Stomach (tissue), 9 donors: ENCODE results near the gene ATG9A. TPM values are rescaled to one million over a fixed set of nuclear protein-coding genes. Genes with fewer than 3 reads are reported as not detected.

Experiments used
- DNase-seq, 2 donors: peaks; one replicate each; pipeline versions ENCODE4 v3.0.0 to v3.0.0-alpha.2; 2013 to 2019
- H3K27ac ChIP-seq, 5 donors: fragments of 200-600 bp in 4 of 5; sonication (generic) in 4 of 5; one replicate each; pipeline ENCODE4 v1.5.1; 2013 to 2019; ENCODE audit warnings: mild to moderate bottlenecking in 1 of 5, moderate library complexity in 1 of 5
- H3K27me3 ChIP-seq, 3 donors: fragments of 200-600 bp; sonication (generic); one replicate each; pipeline ENCODE4 v1.5.1; 2017 to 2019; ENCODE audit warnings: mixed run types in 1 of 3
- H3K36me3 ChIP-seq, 4 donors: fragments of 200-600 bp; sonication (generic); 1 replicate in 3 of 4; 2 replicates in 1 of 4; pipeline ENCODE4 v1.5.1; 2016 to 2019
- H3K4me1 ChIP-seq, 4 donors: fragments of 200-600 bp; sonication (generic); one replicate each; pipeline ENCODE4 v1.5.1; 2016 to 2019
- H3K4me3 ChIP-seq, 4 donors: fragments of 200-600 bp; sonication (generic) in 3 of 4; one replicate each; pipeline ENCODE4 v1.5.1; 2016 to 2019; ENCODE audit warnings: mild to moderate bottlenecking in 1 of 4
- H3K9me3 ChIP-seq, 4 donors: fragments of 200-600 bp; sonication (generic); one replicate each; pipeline ENCODE4 v1.5.1; 2016 to 2019
- EP300 ChIP-seq: sonication (generic); formaldehyde crosslinking; IDR thresholded peaks from one replicate; pipeline ENCODE4 v1.6.1; 2017; ENCODE audit warnings: antibody characterized with exemption
- POLR2A ChIP-seq, 4 donors: fragments of 450-650 bp; IDR thresholded peaks; one replicate each; pipeline ENCODE4 v1.6.1; 2016; ENCODE audit warnings: antibody characterized with exemption in 4 of 4, control low read depth in 2 of 4, mild to moderate bottlenecking in 1 of 4, moderate library complexity in 1 of 4
- POLR2AphosphoS5 ChIP-seq, 3 donors: sonication (generic); formaldehyde crosslinking; IDR thresholded peaks; one replicate each; pipeline ENCODE4 v1.6.1; 2016; ENCODE audit warnings: antibody characterized with exemption in 3 of 3
- WGBS, 5 donors: extraction: QIAGEN DNeasy Blood & Tissue Kit in 3 of 5; methylation state at CpG; one replicate each; pipeline versions ENCODE4 v1.1.5 to v1.1.7; 2013 to 2018; 5-methylcytosine and 5-hydroxymethylcytosine counted together
- intact Hi-C: fragments of 100-400 bp; cut with DNase I; formaldehyde crosslinking; loops from one replicate; pipeline ENCODE4 v1.15.1; 2023; ENCODE audit warnings: low total_unique reads
- polyA plus RNA-seq, 3 donors: library from polyadenylated mRNA; stranded (reverse); fragments of 200-250 nt; gene quantifications; one replicate each; pipeline ENCODE4 v1.2.3, GENCODE V29; 2013
- total RNA-seq, 5 donors: library from RNA; depleted of rRNA; stranded (reverse); fragments of >200 nt; gene quantifications; one replicate each; pipeline versions ENCODE4 v1.1.0 to v1.2.3, GENCODE V29; 2014 to 2016
- TF ChIP-seq, protein P1 (sequence below), 7 experiments: fragments of 450-650 bp in 4 of 7; fragments of 200-600 bp in 3 of 7; sonication (generic) in 3 of 7; IDR thresholded peaks; one replicate each; pipeline ENCODE4 v1.5.1; 2016 to 2019; ENCODE audit warnings: antibody characterized with exemption in 7 of 7, control low read depth in 2 of 7, mild to moderate bottlenecking in 1 of 7
- donor health status: healthy with polysubstance abuse.
- donor health status: Bipolar disorder and iron deficiency.
- donor health status: healthy.

ATG9A gene
- total and polyA plus RNA-seq, 8 donors, result 1.4 to 100 (median 16.1) TPM

DNA sequence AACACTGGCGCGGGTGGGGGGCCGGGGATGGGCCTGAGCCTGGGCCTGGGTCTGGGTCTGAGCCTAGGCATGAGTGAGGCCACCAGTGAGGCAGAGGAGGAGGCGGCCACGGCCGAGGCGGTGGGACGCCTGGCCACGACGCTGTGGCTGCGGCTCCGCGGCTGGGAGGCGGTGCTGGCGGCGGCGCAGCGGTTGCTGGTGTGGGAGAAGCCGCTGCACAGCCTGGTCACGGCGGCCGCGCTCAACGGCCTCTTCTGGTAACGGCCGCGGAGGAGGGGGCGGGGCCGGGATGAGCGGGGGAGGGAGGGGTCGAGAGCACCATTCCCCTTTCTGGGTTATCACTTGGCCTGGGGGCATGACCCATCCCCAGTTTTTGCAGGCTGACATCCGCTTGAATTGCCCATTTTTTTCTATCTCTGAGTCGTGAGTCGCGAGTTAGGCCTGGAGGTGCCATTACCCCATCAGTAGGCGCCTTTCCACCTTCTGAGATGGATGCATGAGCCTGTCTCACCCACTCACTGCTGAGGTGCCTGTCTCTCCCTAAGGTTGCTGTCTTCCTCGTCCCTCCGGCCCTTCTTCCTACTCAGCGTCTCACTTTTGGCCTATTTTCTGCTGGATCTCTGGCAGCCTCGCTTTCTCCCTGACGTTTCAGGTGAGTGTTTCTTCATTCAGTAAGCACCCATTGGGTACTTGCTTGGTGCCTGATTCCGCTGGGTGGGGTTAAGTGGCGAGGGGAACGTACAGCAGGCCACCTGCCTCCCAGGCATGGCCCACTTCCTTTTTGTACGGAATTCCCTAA lies 50.9 kb downstream of the ATG9A start:
- H3K9me3 ChIP-seq, result no peaks in the 10 kb centered on the region
- intact Hi-C loops, result no loop called here
- H3K36me3 ChIP-seq, result peaks cover 47 to 61% (median 58%) of the 10 kb centered on the region in 4 donors
- H3K27me3 ChIP-seq, result no peaks in the 10 kb centered on the region
- TF ChIP-seq POLR2AphosphoS5 (IDR thresholded peaks at IDR 0.05) (no peak), POLR2A (IDR thresholded peaks at IDR 0.05) (no peak), EP300 (no peak)
- TF ChIP-seq, protein P1, sequence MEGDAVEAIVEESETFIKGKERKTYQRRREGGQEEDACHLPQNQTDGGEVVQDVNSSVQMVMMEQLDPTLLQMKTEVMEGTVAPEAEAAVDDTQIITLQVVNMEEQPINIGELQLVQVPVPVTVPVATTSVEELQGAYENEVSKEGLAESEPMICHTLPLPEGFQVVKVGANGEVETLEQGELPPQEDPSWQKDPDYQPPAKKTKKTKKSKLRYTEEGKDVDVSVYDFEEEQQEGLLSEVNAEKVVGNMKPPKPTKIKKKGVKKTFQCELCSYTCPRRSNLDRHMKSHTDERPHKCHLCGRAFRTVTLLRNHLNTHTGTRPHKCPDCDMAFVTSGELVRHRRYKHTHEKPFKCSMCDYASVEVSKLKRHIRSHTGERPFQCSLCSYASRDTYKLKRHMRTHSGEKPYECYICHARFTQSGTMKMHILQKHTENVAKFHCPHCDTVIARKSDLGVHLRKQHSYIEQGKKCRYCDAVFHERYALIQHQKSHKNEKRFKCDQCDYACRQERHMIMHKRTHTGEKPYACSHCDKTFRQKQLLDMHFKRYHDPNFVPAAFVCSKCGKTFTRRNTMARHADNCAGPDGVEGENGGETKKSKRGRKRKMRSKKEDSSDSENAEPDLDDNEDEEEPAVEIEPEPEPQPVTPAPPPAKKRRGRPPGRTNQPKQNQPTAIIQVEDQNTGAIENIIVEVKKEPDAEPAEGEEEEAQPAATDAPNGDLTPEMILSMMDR (IDR thresholded peaks at IDR 0.05), result no peak
- 2 to 3% (median 2%) methylated on average over 23 to 45 of the region's 45 CpGs for WGBS, 5 donors
- peaks cover 19 to 63% (median 49%) of the 10 kb centered on the region in 4 donors for H3K4me1 ChIP-seq
- peak overlapping the region; percentile 94 to 100 (median 99) for H3K27ac ChIP-seq
- DNase-seq, result peak; percentile 50 to 78
- peak overlapping the region; percentile 77 to 91 (median 84) for H3K4me3 ChIP-seq

DNA sequence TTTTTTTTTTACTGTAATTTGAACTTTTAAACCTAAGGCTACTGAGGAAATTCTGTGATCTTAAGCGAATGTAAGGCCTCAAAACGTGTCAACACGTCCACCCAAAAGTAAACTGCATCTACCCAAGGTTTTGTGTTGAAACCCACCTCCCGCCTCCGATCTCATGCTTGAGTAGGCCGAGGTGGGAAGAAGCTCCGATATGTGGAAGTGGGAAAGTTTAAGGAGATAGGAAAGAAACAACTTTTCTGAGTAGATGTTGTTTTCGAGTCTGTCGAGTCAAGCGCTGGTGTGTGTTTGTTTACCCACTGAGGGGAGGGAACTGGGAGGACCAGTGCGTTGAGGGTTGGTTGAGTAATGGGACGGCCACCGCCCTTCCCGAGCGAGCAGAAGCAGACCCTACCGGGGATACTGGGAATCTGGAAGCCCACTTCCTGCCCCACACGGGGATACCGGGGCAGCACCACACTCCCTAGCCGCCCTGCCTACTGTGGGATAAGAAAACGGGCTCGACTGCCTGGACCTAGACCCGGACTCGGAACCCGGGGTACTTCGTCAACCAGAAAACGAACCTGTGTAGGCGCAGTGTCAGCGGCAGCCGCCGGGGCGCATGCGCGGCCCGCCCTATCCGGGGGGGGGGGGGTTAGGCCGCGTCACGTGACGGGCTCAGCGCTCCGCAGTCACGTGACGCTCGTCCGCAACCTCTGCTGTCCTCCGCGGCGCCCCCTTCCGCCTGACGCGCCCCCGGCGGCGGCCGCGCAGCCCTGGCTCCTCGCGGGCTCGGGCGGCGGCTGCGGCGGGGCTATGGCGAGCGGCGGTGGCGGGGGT lies 51.7 kb downstream of the ATG9A start, which contains the start of gene RETREG2:
Gene RETREG2, plus strand, starts transcription at position 724 of the 825 bp plus-strand sequence. Its CDS starts 78 bp downstream, at position 802.
- H3K36me3 ChIP-seq, result peaks cover 51 to 61% (median 58%) of the 10 kb centered on the region in 4 donors
- H3K27ac ChIP-seq, result peak within 1 kb of the TSS; percentile 96 to 100 (median 99)
- TF ChIP-seq, protein P1 (IDR thresholded peaks at IDR 0.05), result peak in 2 of 7 experiments; percentile 24 to 60
- TF ChIP-seq POLR2A (IDR thresholded peaks at IDR 0.05) (peak in 2 of 4 donors; percentile 66 to 82), POLR2AphosphoS5 (IDR thresholded peaks at IDR 0.05) (peak; percentile 59 to 97 (median 94)), EP300 (no peak)
- peaks cover 19 to 67% (median 49%) of the 10 kb centered on the region in 4 donors for H3K4me1 ChIP-seq
- DNase-seq, result peak; percentile 87 to 98
- no peaks in the 10 kb centered on the region for H3K27me3 ChIP-seq
- intact Hi-C loops, result no loop called here
- H3K9me3 ChIP-seq, result no peaks in the 10 kb centered on the region
- WGBS, 5 donors, result 0 to 1% (median 0%) methylated on average over 23 to 66 of the region's 67 CpGs
- H3K4me3 ChIP-seq, result peak within 1 kb of the TSS; percentile 77 to 91 (median 84)

DNA sequence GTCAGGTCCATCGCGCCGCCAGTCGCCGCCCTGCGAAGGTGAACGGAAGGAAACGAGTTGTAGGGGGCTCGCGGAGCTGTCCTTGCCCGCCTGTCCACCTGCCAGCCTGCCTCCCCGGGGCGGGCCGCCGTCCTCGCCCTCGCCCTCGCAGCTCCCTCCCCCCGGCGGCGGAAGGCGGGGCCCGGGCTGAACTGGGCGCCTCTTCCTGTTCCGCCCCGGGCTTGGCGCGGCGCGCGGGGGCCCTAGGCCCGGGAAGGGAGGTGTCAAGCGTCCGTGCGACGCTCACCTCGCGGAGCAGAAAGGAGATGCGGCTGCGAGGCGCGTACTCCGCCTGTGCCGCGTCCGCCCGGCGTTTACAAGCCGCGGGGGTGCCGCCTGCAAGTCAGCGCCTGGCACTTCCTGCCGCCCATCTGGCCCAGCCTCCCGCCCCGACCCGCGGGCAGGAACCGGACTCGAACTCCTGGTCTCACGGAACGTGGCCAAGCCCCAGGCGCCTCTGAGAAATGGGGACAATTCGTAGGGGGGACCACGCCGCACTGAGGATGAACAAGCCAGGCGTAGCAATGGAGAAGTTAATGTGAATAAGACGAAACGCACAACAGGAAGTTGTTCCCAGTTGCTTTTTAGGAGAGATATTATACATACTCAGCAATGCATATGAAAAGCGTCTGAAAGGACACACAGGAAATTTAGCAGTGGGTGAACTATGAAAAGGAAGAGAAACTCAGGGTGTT lies 52.5 kb downstream of the ATG9A start, which contains the start of gene CNPPD1:
Gene CNPPD1, minus strand, starts transcription at position 108 of the 734 bp plus-strand sequence. Its CDS starts 97 bp downstream, at position 11.
- WGBS, 5 donors, result 0 to 2% (median 0%) methylated on average over 27 to 69 of the region's 69 CpGs
- Histone ChIP-seq H3K27ac (peak within 1 kb of the TSS; percentile 96 to 100 (median 99)), H3K27me3 (no peaks in the 10 kb centered on the region), H3K36me3 (peaks cover 50 to 61% (median 58%) of the 10 kb centered on the region in 4 donors), H3K9me3 (no peaks in the 10 kb centered on the region), H3K4me3 (peak within 1 kb of the TSS; percentile 77 to 91 (median 84)), H3K4me1 (peaks cover 19 to 63% (median 49%) of the 10 kb centered on the region in 4 donors)
- DNase-seq, result peak; percentile 93 to 96
- intact Hi-C loops, result no loop called here
- TF ChIP-seq, protein P1 (IDR thresholded peaks at IDR 0.05), result no peak
- no peak for TF ChIP-seq EP300
- TF ChIP-seq POLR2A (IDR thresholded peaks at IDR 0.05), result peak in 2 of 4 donors; percentile 41 to 70
- peak; percentile 87 to 98 (median 98) for TF ChIP-seq POLR2AphosphoS5 (IDR thresholded peaks at IDR 0.05)
